Endodermal cell (in vitro differentiated cells): ENCODE data around the gene SLC2A1. TPM values are rescaled to one million over a fixed set of nuclear protein-coding genes. Genes with fewer than 3 reads are reported as not detected.

Source experiments
- DNase-seq: peaks from one replicate; pipeline ENCODE4 v3.0.0-alpha.2; 2017
- H3K27ac ChIP-seq: 2 replicates; pipeline ENCODE4 v1.5.1; 2013; ENCODE audit warnings: mild to moderate bottlenecking, low read depth, low read length, moderate library complexity
- H3K27me3 ChIP-seq: 2 replicates; pipeline ENCODE4 v1.6.1; 2013; ENCODE audit warnings: mild to moderate bottlenecking, low read length, moderate library complexity; ENCODE audit not compliant: insufficient read depth, control insufficient read depth, poor library complexity, severe bottlenecking
- H3K36me3 ChIP-seq: 2 replicates; pipeline ENCODE4 v1.7.0; 2013; ENCODE audit warnings: mild to moderate bottlenecking, low read length, moderate library complexity; ENCODE audit not compliant: control insufficient read depth, insufficient read depth
- H3K4me1 ChIP-seq: one replicate; pipeline ENCODE4 v1.7.0; 2013; ENCODE audit warnings: low read length; ENCODE audit not compliant: control insufficient read depth, insufficient read depth
- H3K4me3 ChIP-seq: 2 replicates; pipeline ENCODE4 v1.5.1; 2013; ENCODE audit warnings: mild to moderate bottlenecking, low read length, moderate library complexity
- H3K9ac ChIP-seq: 2 replicates; pipeline ENCODE4 v1.6.1; 2013; ENCODE audit warnings: mild to moderate bottlenecking, low read length, moderate library complexity; ENCODE audit not compliant: poor library complexity, severe bottlenecking; ENCODE audit errors: extremely low read depth
- H3K9me3 ChIP-seq: 2 replicates; pipeline ENCODE4 v1.6.1; 2013; ENCODE audit warnings: mild to moderate bottlenecking, low read length, moderate library complexity; ENCODE audit not compliant: control insufficient read depth
- H3K27ac Mint-ChIP-seq: 2 replicates; pipeline ENCODE4 v1.8.0; 2020; ENCODE audit warnings: mixed read lengths
- H3K27me3 Mint-ChIP-seq: 2 replicates; pipeline ENCODE4 v1.8.0; 2021; ENCODE audit warnings: mild to moderate bottlenecking, mixed read lengths; ENCODE audit not compliant: insufficient read depth
- H3K36me3 Mint-ChIP-seq: 2 replicates; pipeline ENCODE4 v1.8.0; 2020; ENCODE audit warnings: low read depth, mixed read lengths
- H3K4me1 Mint-ChIP-seq: 2 replicates; pipeline ENCODE4 v1.8.0; 2020; ENCODE audit warnings: mixed read lengths
- H3K4me3 Mint-ChIP-seq: 2 replicates; pipeline ENCODE4 v1.8.0; 2020; ENCODE audit warnings: mild to moderate bottlenecking, moderate library complexity, mixed read lengths
- H3K9me3 Mint-ChIP-seq: 2 replicates; pipeline ENCODE4 v1.8.0; 2020; ENCODE audit warnings: mild to moderate bottlenecking, mixed read lengths
- WGBS, 2 experiments: methylation state at CpG; one replicate each; pipeline versions ENCODE4 v1.1.5 to v1.1.7; 2013; ENCODE audit warnings: missing lambda C conversion rate in 2 of 2, mixed read lengths in 1 of 2; ENCODE audit not compliant: insufficient coverage in 1 of 2, insufficient read length in 1 of 2; 5-methylcytosine and 5-hydroxymethylcytosine counted together
- total RNA-seq, 2 donors: library from RNA; stranded (reverse); fragmentation: NEBNext Ultra II Directional in 1 of 2; extraction: Animal tissue kit (Norgen Biotek cat#: 25700) in 1 of 2; gene quantifications; 2 replicates in 1 of 2; 3 replicates in 1 of 2; pipeline ENCODE4 v1.2.1, GENCODE V29; 2021
- TF ChIP-seq, protein P1 (sequence below): fragments of 200-600 bp; sonication (generic); conservative IDR thresholded peaks from 2 replicates; pipeline ENCODE4 v1.5.0; 2021; ENCODE audit warnings: antibody characterized with exemption, mild to moderate bottlenecking

SLC2A1 gene
- total RNA-seq, 2 donors from 2014 or later: 42.5 to 69.7 TPM

DNA sequence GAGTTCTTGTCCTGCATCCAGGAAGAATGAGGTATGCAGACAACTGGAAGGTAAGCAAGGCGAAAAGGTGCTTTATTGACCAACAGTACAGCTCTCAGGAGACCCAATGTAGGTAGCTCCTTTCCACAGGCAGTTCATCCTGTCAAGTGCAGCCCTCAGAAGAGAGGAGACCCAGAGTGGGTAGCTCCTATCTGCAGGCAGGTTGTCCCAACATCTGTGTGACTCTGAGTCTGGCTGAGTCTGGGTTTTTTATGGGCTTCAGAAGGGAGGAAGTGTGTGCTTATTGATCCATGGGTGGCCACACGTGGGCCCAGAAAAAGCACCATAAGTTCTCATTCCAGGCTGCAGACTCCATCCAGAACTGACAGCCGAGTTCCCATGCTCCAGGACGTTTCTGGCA is 78.3 kb downstream of the SLC2A1 start:
- 82 to 84% methylated on average over 3 to 4 of the region's 4 CpGs for whole genome bisulfite sequencing, 2 experiments
- Histone ChIP-seq H3K27ac (no peak overlapping the region), H3K36me3 (no peaks in the 10 kb centered on the region), H3K9ac (no peak overlapping the region), H3K9me3 (peaks cover 16% of the 10 kb centered on the region), H3K4me3 (no peak overlapping the region), H3K4me1 (no peaks in the 10 kb centered on the region), H3K27me3 (no peaks in the 10 kb centered on the region)
- H3K36me3 Mint-ChIP-seq: no peaks in the 10 kb centered on the region
- no peaks in the 10 kb centered on the region for H3K27me3 Mint-ChIP-seq
- TF ChIP-seq, protein P1, sequence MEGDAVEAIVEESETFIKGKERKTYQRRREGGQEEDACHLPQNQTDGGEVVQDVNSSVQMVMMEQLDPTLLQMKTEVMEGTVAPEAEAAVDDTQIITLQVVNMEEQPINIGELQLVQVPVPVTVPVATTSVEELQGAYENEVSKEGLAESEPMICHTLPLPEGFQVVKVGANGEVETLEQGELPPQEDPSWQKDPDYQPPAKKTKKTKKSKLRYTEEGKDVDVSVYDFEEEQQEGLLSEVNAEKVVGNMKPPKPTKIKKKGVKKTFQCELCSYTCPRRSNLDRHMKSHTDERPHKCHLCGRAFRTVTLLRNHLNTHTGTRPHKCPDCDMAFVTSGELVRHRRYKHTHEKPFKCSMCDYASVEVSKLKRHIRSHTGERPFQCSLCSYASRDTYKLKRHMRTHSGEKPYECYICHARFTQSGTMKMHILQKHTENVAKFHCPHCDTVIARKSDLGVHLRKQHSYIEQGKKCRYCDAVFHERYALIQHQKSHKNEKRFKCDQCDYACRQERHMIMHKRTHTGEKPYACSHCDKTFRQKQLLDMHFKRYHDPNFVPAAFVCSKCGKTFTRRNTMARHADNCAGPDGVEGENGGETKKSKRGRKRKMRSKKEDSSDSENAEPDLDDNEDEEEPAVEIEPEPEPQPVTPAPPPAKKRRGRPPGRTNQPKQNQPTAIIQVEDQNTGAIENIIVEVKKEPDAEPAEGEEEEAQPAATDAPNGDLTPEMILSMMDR: no peak
- no peak for DNase-seq
- no peak overlapping the region for H3K4me3 Mint-ChIP-seq
- H3K9me3 Mint-ChIP-seq: peaks cover 7% of the 10 kb centered on the region
- H3K4me1 Mint-ChIP-seq: peaks cover 17% of the 10 kb centered on the region
- H3K27ac Mint-ChIP-seq: no peak overlapping the region

DNA sequence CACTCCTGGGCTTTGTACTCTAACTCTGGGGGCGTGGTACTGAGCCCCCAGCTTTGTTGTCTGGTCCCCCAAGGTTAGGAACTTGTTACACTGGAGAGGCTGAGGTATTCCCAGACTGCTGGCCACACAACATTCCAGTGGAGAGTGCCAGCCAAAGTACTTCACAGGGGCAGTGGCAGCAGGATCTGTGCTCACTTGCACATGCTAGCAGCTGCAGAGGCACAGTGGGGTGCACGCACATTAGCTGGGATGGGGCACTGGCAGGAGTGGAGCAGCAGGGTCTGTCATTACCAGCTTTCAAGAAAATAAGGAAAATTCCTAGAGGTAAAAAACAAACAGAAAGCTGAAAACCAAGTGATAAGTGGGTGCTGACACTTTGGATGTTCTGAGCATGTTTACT is 81.3 kb downstream of the SLC2A1 start:
- H3K27ac Mint-ChIP-seq: peak overlapping the region; percentile 46
- WGBS, 2 experiments: 69 to 83% methylated on average over 2 of the region's 2 CpGs
- no peak overlapping the region for H3K4me3 ChIP-seq
- H3K4me1 Mint-ChIP-seq: peaks cover 25% of the 10 kb centered on the region
- H3K4me1 ChIP-seq: no peaks in the 10 kb centered on the region
- no peak overlapping the region for H3K9ac ChIP-seq
- H3K9me3 Mint-ChIP-seq: peaks cover 20% of the 10 kb centered on the region
- H3K36me3 Mint-ChIP-seq: no peaks in the 10 kb centered on the region
- no peak overlapping the region for H3K4me3 Mint-ChIP-seq
- TF ChIP-seq, protein P1: no peak
- H3K27ac ChIP-seq: no peak overlapping the region
- no peaks in the 10 kb centered on the region for H3K36me3 ChIP-seq
- H3K9me3 ChIP-seq: peaks cover 23% of the 10 kb centered on the region
- H3K27me3 ChIP-seq: no peaks in the 10 kb centered on the region
- H3K27me3 Mint-ChIP-seq: no peaks in the 10 kb centered on the region
- peak; percentile 92 for DNase-seq

DNA sequence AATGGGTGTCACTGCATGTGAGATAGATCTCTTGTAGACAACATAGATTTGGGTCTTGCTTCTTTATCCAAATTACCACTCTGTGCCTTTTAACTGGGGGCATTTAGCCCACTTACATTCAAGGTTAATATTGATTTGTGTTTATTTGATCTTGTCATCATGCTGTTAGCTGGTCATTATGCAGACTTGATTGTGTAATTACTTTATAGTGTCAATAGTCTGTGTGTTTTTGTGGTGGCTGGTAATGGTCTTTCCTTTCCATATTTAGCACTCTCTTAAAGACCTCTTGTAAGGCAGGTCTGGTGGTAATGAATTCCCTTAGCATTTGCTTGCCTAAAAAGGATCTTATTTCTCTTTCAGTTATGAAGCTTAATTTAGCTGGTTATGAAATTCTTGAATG is 82.7 kb downstream of the SLC2A1 start:
- Mint-ChIP-seq H3K36me3 (no peaks in the 10 kb centered on the region), H3K4me3 (no peak overlapping the region), H3K4me1 (peaks cover 25% of the 10 kb centered on the region), H3K9me3 (peaks cover 20% of the 10 kb centered on the region), H3K27ac (no peak overlapping the region), H3K27me3 (no peaks in the 10 kb centered on the region)
- no peak overlapping the region for H3K4me3 ChIP-seq
- H3K9me3 ChIP-seq: peaks cover 28% of the 10 kb centered on the region
- H3K27ac ChIP-seq: no peak overlapping the region
- TF ChIP-seq, protein P1: no peak
- H3K27me3 ChIP-seq: no peaks in the 10 kb centered on the region
- H3K36me3 ChIP-seq: no peaks in the 10 kb centered on the region
- no peak for DNase-seq
- no peak overlapping the region for H3K9ac ChIP-seq
- no peaks in the 10 kb centered on the region for H3K4me1 ChIP-seq

Other genes with a start within 250 kb of the SLC2A1 start
- 10 to 100 TPM; 31.6 to 32.6 TPM for gene CLDN19, start 218.6 kb downstream of the SLC2A1 start, total RNA-seq
- 10 to 100 TPM; 51.7 to 68.3 TPM for gene P3H1, start 191.8 kb downstream of the SLC2A1 start, total RNA-seq
- 1 to 10 TPM; 4.8 to 7.3 TPM for gene C1orf50, start 191.6 kb downstream of the SLC2A1 start, total RNA-seq
- under 1 TPM; 0.20 to 0.66 TPM for gene TMEM269, start 173.9 kb downstream of the SLC2A1 start, total RNA-seq
- gene ERMAP, start 141.7 kb downstream of the SLC2A1 start, total RNA-seq: 1 to 10 TPM; 5.1 to 5.7 TPM
- gene SVBP, start 141.5 kb downstream of the SLC2A1 start, total RNA-seq: 10 to 100 TPM; 40.2 to 45.3 TPM
- 10 to 100 TPM; 15.5 to 16.6 TPM for gene ZNF691, start 112.3 kb downstream of the SLC2A1 start, total RNA-seq
- gene EBNA1BP2, start 213.4 kb upstream of the SLC2A1 start, total RNA-seq: 10 to 100 TPM; 50.2 to 51.7 TPM
- under 1 TPM; 0.82 to 0.90 TPM for gene CFAP57, start 213.5 kb upstream of the SLC2A1 start, total RNA-seq